Activated CD8-positive, alpha-beta T cell treated with anti-CD3 and anti-CD28 coated beads for 36 hours (primary cell): ENCODE data around the gene FOLR2. TPM values are rescaled to one million over a fixed set of nuclear protein-coding genes. Genes with fewer than 3 reads are reported as not detected.
"Not testable (repeated sequence)": the region's sequence is repeated elsewhere in the genome, so short reads cannot be mapped to it uniquely, and the experiment has no call there.

ENCODE experiments used
- ATAC-seq: fragments of 200-7000 bp; cut with Tn5 transposase; one replicate; pipeline ENCODE4 v1.10.0; 2021; ENCODE audit warnings: mild to moderate bottlenecking, moderate library complexity
- CTCF ChIA-PET: fragments of 350-600 bp; sonication (Branson Sonifier 250); formaldehyde crosslinking; loops from one replicate; lab custom pipeline; 2021; ENCODE audit warnings: antibody characterized with exemption; lab: Charles Lee
- POLR2A ChIA-PET: fragments of 350-600 bp; sonication (Branson Sonifier 250); formaldehyde crosslinking; loops from one replicate; lab custom pipeline; 2021; ENCODE audit warnings: antibody characterized with exemption; lab: Charles Lee
- DNase-seq: peaks from one replicate; pipeline ENCODE4 v3.0.0-alpha.2; 2020
- H3K27ac Mint-ChIP-seq: one replicate; pipeline ENCODE4 v1.8.0; 2021; ENCODE audit warnings: mild to moderate bottlenecking, mixed read lengths
- H3K27me3 Mint-ChIP-seq: one replicate; pipeline ENCODE4 v1.8.0; 2021; ENCODE audit warnings: mixed read lengths
- H3K36me3 Mint-ChIP-seq: one replicate; pipeline ENCODE4 v1.8.0; 2021; ENCODE audit warnings: low read depth, mixed read lengths
- H3K4me1 Mint-ChIP-seq: one replicate; pipeline ENCODE4 v1.8.0; 2021; ENCODE audit warnings: low read depth, mixed read lengths
- H3K4me3 Mint-ChIP-seq: one replicate; pipeline ENCODE4 v1.8.0; 2021; ENCODE audit warnings: mild to moderate bottlenecking, moderate library complexity, mixed read lengths
- H3K9me3 Mint-ChIP-seq: one replicate; pipeline ENCODE4 v1.8.0; 2021; ENCODE audit warnings: mixed read lengths
- CTCF ChIP-seq: fragments of 200-600 bp; IDR thresholded peaks from one replicate; pipeline ENCODE4 v1.8.0; 2022; ENCODE audit warnings: antibody characterized with exemption, mild to moderate bottlenecking
- intact Hi-C: fragments of 100-400 bp; cut with micrococcal nuclease; formaldehyde crosslinking; loops from one replicate; pipeline ENCODE4 v1.10.0; 2022
- total RNA-seq, 2 experiments: library from RNA; stranded (reverse); gene quantifications; one replicate each; pipeline ENCODE4 v1.2.3, GENCODE V29; 2021

Gene FOLR2
- total RNA-seq, result not detected

- no peaks in the 10 kb centered on the region for H3K36me3 Mint-ChIP-seq
- CTCF ChIA-PET, result no interaction called here
- no peak for DNase-seq
Measured at GRCh38 chr11:72216638-72217037, at the start of gene FOLR2. Gene FOLR2 (plus strand): TSS chr11:72216794. CDS start chr11:72218585, 1,791 bp downstream.

GRCh38 chr11:72169046-72169555 is 47.5 kb upstream of the FOLR2 start:
- H3K36me3 Mint-ChIP-seq, H3K4me1 Mint-ChIP-seq, H3K4me3 Mint-ChIP-seq, H3K9me3 Mint-ChIP-seq, DNase-seq, intact Hi-C loops, H3K27ac Mint-ChIP-seq, ATAC-seq, H3K27me3 Mint-ChIP-seq, POLR2A ChIA-PET: not testable (repeated sequence)
- CTCF ChIA-PET, result interaction anchor here (2.1 to 3.7 kb wide), 2 partner anchors 14 to 25 kb away, joined by 9 to 22 read pairs; no protein-coding TSS in a partner anchor

More at GRCh38 chr11:72216638-72217037, at the start of gene FOLR2:
- no peaks in the 10 kb centered on the region for H3K9me3 Mint-ChIP-seq
- no peak within 1 kb of the TSS for H3K27ac Mint-ChIP-seq
- TF ChIP-seq CTCF, result no peak
- ATAC-seq, result no peak
- peaks cover 8% of the 10 kb centered on the region for H3K4me1 Mint-ChIP-seq
- H3K4me3 Mint-ChIP-seq, result no peak within 1 kb of the TSS
- POLR2A ChIA-PET, result interaction anchor here (0.8 kb wide), 1 partner anchor 11 kb away, joined by 3 read pairs; no protein-coding TSS in a partner anchor
- H3K27me3 Mint-ChIP-seq, result peaks cover 15% of the 10 kb centered on the region
- intact Hi-C loops, result no loop called here

- H3K4me3 Mint-ChIP-seq, H3K27ac Mint-ChIP-seq, intact Hi-C loops, DNase-seq, H3K36me3 Mint-ChIP-seq, ATAC-seq, H3K4me1 Mint-ChIP-seq, H3K27me3 Mint-ChIP-seq, H3K9me3 Mint-ChIP-seq, POLR2A ChIA-PET: not testable (repeated sequence)
- CTCF ChIA-PET, result interaction anchor here (2.1 kb wide), 1 partner anchor 26 kb away, joined by 9 read pairs; no protein-coding TSS in a partner anchor
Measured at GRCh38 chr11:72169754-72170153, 46.8 kb upstream of the FOLR2 start.

- H3K27me3 Mint-ChIP-seq, intact Hi-C loops, ATAC-seq, H3K9me3 Mint-ChIP-seq, POLR2A ChIA-PET, H3K27ac Mint-ChIP-seq, H3K4me1 Mint-ChIP-seq, CTCF ChIA-PET, H3K36me3 Mint-ChIP-seq, H3K4me3 Mint-ChIP-seq, DNase-seq: not testable (repeated sequence)
Measured at GRCh38 chr11:72172043-72172442, 44.6 kb upstream of the FOLR2 start.

GRCh38 chr11:72173291-72173690 is 43.3 kb upstream of the FOLR2 start:
- DNase-seq, result no peak
- ChIA-PET CTCF (no interaction called here), POLR2A (no interaction called here)
- Mint-ChIP-seq H3K4me1 (no peaks in the 10 kb centered on the region), H3K9me3 (no peaks in the 10 kb centered on the region), H3K4me3 (no peak overlapping the region), H3K27ac (no peak overlapping the region), H3K27me3 (peaks cover 3% of the 10 kb centered on the region), H3K36me3 (no peaks in the 10 kb centered on the region)
- no peak for ATAC-seq
- intact Hi-C loops, result no loop called here
- TF ChIP-seq CTCF, result no peak

GRCh38 chr11:72174302-72175070 is 42.1 kb upstream of the FOLR2 start:
- H3K27me3 Mint-ChIP-seq, result peaks cover 3% of the 10 kb centered on the region
- ATAC-seq (no peak), DNase-seq (no peak)
- ChIA-PET POLR2A (no interaction called here), CTCF (interaction anchor here (1.0 kb wide), 1 partner anchor 9 kb away, joined by 3 read pairs; no protein-coding TSS in a partner anchor)
- H3K27ac Mint-ChIP-seq, result no peak overlapping the region
- H3K4me1 Mint-ChIP-seq, result no peaks in the 10 kb centered on the region
- H3K4me3 Mint-ChIP-seq, result no peak overlapping the region
- no peak for TF ChIP-seq CTCF
- intact Hi-C loops, result no loop called here
- no peaks in the 10 kb centered on the region for H3K9me3 Mint-ChIP-seq
- H3K36me3 Mint-ChIP-seq, result no peaks in the 10 kb centered on the region
